IPS-20b (cell line): ENCODE results near the gene LHFPL2.
"Not testable (repeated sequence)": the region's sequence is repeated elsewhere in the genome, so short reads cannot be mapped to it uniquely, and the experiment has no call there.

Experiments
- H3K27ac ChIP-seq: one replicate; pipeline ENCODE4 v1.5.1; 2013; ENCODE audit warnings: low read length
- H3K27me3 ChIP-seq: 2 replicates; pipeline ENCODE4 v1.6.1; 2013; ENCODE audit warnings: mild to moderate bottlenecking, low read length, inconsistent platforms; ENCODE audit not compliant: insufficient read depth
- H3K36me3 ChIP-seq: 2 replicates; pipeline ENCODE4 v1.6.1; 2013; ENCODE audit warnings: low read depth, mild to moderate bottlenecking, inconsistent platforms, low read length, moderate library complexity; ENCODE audit not compliant: insufficient read depth
- H3K4me1 ChIP-seq: 2 replicates; pipeline ENCODE4 v1.6.1; 2013; ENCODE audit warnings: mild to moderate bottlenecking, control low read depth, inconsistent platforms, low read length, moderate library complexity; ENCODE audit not compliant: insufficient read depth
- H3K4me3 ChIP-seq: 2 replicates; pipeline ENCODE4 v1.5.1; 2013; ENCODE audit warnings: mild to moderate bottlenecking, low read length, inconsistent platforms
- H3K9ac ChIP-seq: 2 replicates; pipeline ENCODE4 v1.6.1; 2013; ENCODE audit warnings: low read depth, mild to moderate bottlenecking, inconsistent platforms, low read length, moderate library complexity
- H3K9me3 ChIP-seq: 2 replicates; pipeline ENCODE4 v1.6.1; 2013; ENCODE audit warnings: mild to moderate bottlenecking, low read depth, low read length, inconsistent platforms; ENCODE audit not compliant: insufficient read depth

Gene LHFPL2

GRCh38 chr5:78627766-78628165, 20.8 kb downstream of the LHFPL2 start:
- peaks cover 94% of the 10 kb centered on the region for H3K36me3 ChIP-seq
- H3K4me3 ChIP-seq, result no peak overlapping the region
- H3K9me3 ChIP-seq, result no peaks in the 10 kb centered on the region
- no peak overlapping the region for H3K27ac ChIP-seq
- peaks cover 3% of the 10 kb centered on the region; the same call in 1 of the 2 replicates for H3K4me1 ChIP-seq
- no peak overlapping the region for H3K9ac ChIP-seq
- H3K27me3 ChIP-seq, result no peaks in the 10 kb centered on the region

GRCh38 chr5:78627175-78627574, 21.4 kb downstream of the LHFPL2 start:
- Histone ChIP-seq H3K36me3 (peaks cover 94% of the 10 kb centered on the region), H3K27me3 (no peaks in the 10 kb centered on the region), H3K4me3 (no peak overlapping the region), H3K27ac (no peak overlapping the region), H3K4me1 (peaks cover 3% of the 10 kb centered on the region; the same call in 1 of the 2 replicates), H3K9me3 (no peaks in the 10 kb centered on the region), H3K9ac (no peak overlapping the region)

GRCh38 chr5:78626009-78626571, 22.5 kb downstream of the LHFPL2 start:
- Histone ChIP-seq H3K27ac (no peak overlapping the region), H3K9ac (no peak overlapping the region), H3K36me3 (peaks cover 94% of the 10 kb centered on the region), H3K27me3 (no peaks in the 10 kb centered on the region), H3K4me1 (peaks cover 3% of the 10 kb centered on the region; the same call in 1 of the 2 replicates), H3K4me3 (no peak overlapping the region), H3K9me3 (0 out of 2 replicates have a peak, but pooled peaks cover 3% of the 10 kb centered on the region)

GRCh38 chr5:78624992-78625391, 23.6 kb downstream of the LHFPL2 start:
- H3K36me3 ChIP-seq, result peaks cover 93% of the 10 kb centered on the region
- H3K4me1 ChIP-seq, result peaks cover 3% of the 10 kb centered on the region; the same call in 1 of the 2 replicates
- H3K27ac ChIP-seq, result no peak overlapping the region
- H3K27me3 ChIP-seq, result no peaks in the 10 kb centered on the region
- no peak overlapping the region for H3K4me3 ChIP-seq
- H3K9me3 ChIP-seq, result peaks cover 12% of the 10 kb centered on the region; the same call in 1 of the 2 replicates
- H3K9ac ChIP-seq, result no peak overlapping the region

GRCh38 chr5:78624011-78624541, 24.5 kb downstream of the LHFPL2 start:
- no peak overlapping the region for H3K9ac ChIP-seq
- H3K4me3 ChIP-seq, result no peak overlapping the region
- H3K9me3 ChIP-seq, result peaks cover 12% of the 10 kb centered on the region; the same call in 1 of the 2 replicates
- H3K4me1 ChIP-seq, result peaks cover 3% of the 10 kb centered on the region; the same call in 1 of the 2 replicates
- no peaks in the 10 kb centered on the region for H3K27me3 ChIP-seq
- H3K27ac ChIP-seq, result no peak overlapping the region
- peaks cover 85% of the 10 kb centered on the region for H3K36me3 ChIP-seq

- no peak overlapping the region for H3K4me3 ChIP-seq
- H3K9me3 ChIP-seq, result peaks cover 12% of the 10 kb centered on the region; the same call in 1 of the 2 replicates
- peaks cover 76% of the 10 kb centered on the region for H3K36me3 ChIP-seq
- H3K4me1 ChIP-seq, result no peaks in the 10 kb centered on the region
- no peak overlapping the region for H3K9ac ChIP-seq
- H3K27ac ChIP-seq, result no peak overlapping the region
- H3K27me3 ChIP-seq, result no peaks in the 10 kb centered on the region
Measured at GRCh38 chr5:78622302-78622971, 26.1 kb downstream of the LHFPL2 start.

- H3K9ac ChIP-seq, result no peak overlapping the region
- no peaks in the 10 kb centered on the region for H3K27me3 ChIP-seq
- no peak overlapping the region for H3K4me3 ChIP-seq
- no peak overlapping the region for H3K27ac ChIP-seq
- no peaks in the 10 kb centered on the region for H3K4me1 ChIP-seq
- H3K9me3 ChIP-seq, result peaks cover 12% of the 10 kb centered on the region; the same call in 1 of the 2 replicates
- peaks cover 71% of the 10 kb centered on the region for H3K36me3 ChIP-seq
Measured at GRCh38 chr5:78621291-78621738, 27.3 kb downstream of the LHFPL2 start.

GRCh38 chr5:78620119-78620518, 28.5 kb downstream of the LHFPL2 start:
- H3K4me1 ChIP-seq, H3K9ac ChIP-seq, H3K27ac ChIP-seq, H3K27me3 ChIP-seq, H3K4me3 ChIP-seq: not testable (repeated sequence)
- peaks cover 12% of the 10 kb centered on the region; the same call in 1 of the 2 replicates for H3K9me3 ChIP-seq
- peaks cover 60% of the 10 kb centered on the region for H3K36me3 ChIP-seq

GRCh38 chr5:78618303-78618702, 30.3 kb downstream of the LHFPL2 start:
- H3K9ac ChIP-seq, result no peak overlapping the region
- H3K4me3 ChIP-seq, result no peak overlapping the region
- H3K27me3 ChIP-seq, result no peaks in the 10 kb centered on the region
- peaks cover 46% of the 10 kb centered on the region; the same call in 1 of the 2 replicates for H3K36me3 ChIP-seq
- H3K9me3 ChIP-seq, result peaks cover 12% of the 10 kb centered on the region; the same call in 1 of the 2 replicates
- no peaks in the 10 kb centered on the region for H3K4me1 ChIP-seq
- H3K27ac ChIP-seq, result no peak overlapping the region

- Histone ChIP-seq H3K4me1 (peaks cover 11% of the 10 kb centered on the region; the same call in 1 of the 2 replicates), H3K4me3 (no peak overlapping the region), H3K9me3 (peaks cover 6% of the 10 kb centered on the region; the same call in 1 of the 2 replicates), H3K27me3 (no peaks in the 10 kb centered on the region), H3K36me3 (peaks cover 31% of the 10 kb centered on the region), H3K27ac (no peak overlapping the region), H3K9ac (no peak overlapping the region)
Measured at GRCh38 chr5:78615697-78616096, 32.9 kb downstream of the LHFPL2 start.

GRCh38 chr5:78614816-78615215, 33.8 kb downstream of the LHFPL2 start:
- no peaks in the 10 kb centered on the region for H3K9me3 ChIP-seq
- no peak overlapping the region for H3K4me3 ChIP-seq
- peaks cover 34% of the 10 kb centered on the region for H3K36me3 ChIP-seq
- H3K27ac ChIP-seq, result no peak overlapping the region
- H3K9ac ChIP-seq, result no peak overlapping the region
- no peaks in the 10 kb centered on the region for H3K27me3 ChIP-seq
- peaks cover 11% of the 10 kb centered on the region; the same call in 1 of the 2 replicates for H3K4me1 ChIP-seq
